HG03025 (cell line): ENCODE results near the gene FOLR2.

Experiments used
- ATAC-seq: cut with Tn5 transposase; IDR thresholded peaks from one replicate; pipeline ENCODE4 v1.9.1; 2021; ENCODE audit warnings: mild to moderate bottlenecking, moderate library complexity; ENCODE audit not compliant: unreplicated experiment, low FRiP score

Gene FOLR2

GRCh38 chr11:72229336-72229924, 12.8 kb downstream of the FOLR2 start:
- no peak for ATAC-seq

GRCh38 chr11:72229925-72230763, 13.6 kb downstream of the FOLR2 start:
- no peak for ATAC-seq

- ATAC-seq, result no peak
Measured at GRCh38 chr11:72230764-72231365, 14.3 kb downstream of the FOLR2 start.

- ATAC-seq, result no peak
Measured at GRCh38 chr11:72231396-72232259, 15.0 kb downstream of the FOLR2 start.

GRCh38 chr11:72232260-72233055, 15.9 kb downstream of the FOLR2 start:
- ATAC-seq, result no peak

- ATAC-seq, result no peak
Measured at GRCh38 chr11:72233056-72233772, 16.6 kb downstream of the FOLR2 start.

- ATAC-seq, result no peak
Measured at GRCh38 chr11:72233773-72234513, 17.3 kb downstream of the FOLR2 start.

GRCh38 chr11:72234514-72234830, 17.9 kb downstream of the FOLR2 start:
- ATAC-seq, result no peak

GRCh38 chr11:72234920-72235319, 18.3 kb downstream of the FOLR2 start:
- ATAC-seq, result no peak

GRCh38 chr11:72235351-72236057, 18.9 kb downstream of the FOLR2 start:
- no peak for ATAC-seq

GRCh38 chr11:72236083-72236697, 19.6 kb downstream of the FOLR2 start:
- no peak for ATAC-seq

- ATAC-seq, result no peak
Measured at GRCh38 chr11:72236774-72237111, 20.1 kb downstream of the FOLR2 start.

GRCh38 chr11:72237112-72237931, 20.7 kb downstream of the FOLR2 start:
- no peak for ATAC-seq

GRCh38 chr11:72238040-72238450, 21.5 kb downstream of the FOLR2 start:
- ATAC-seq, result no peak

GRCh38 chr11:72238492-72239312, 22.1 kb downstream of the FOLR2 start:
- ATAC-seq, result no peak

GRCh38 chr11:72239313-72239848, 22.8 kb downstream of the FOLR2 start:
- no peak for ATAC-seq
